ENCODE data around the gene FGD6. TPM values are rescaled to one million over a fixed set of nuclear protein-coding genes. Genes with fewer than 3 reads are reported as not detected.

The FGD6 gene
- total RNA-seq, 2 experiments from 2014 or later, result 1.5 TPM

DNA sequence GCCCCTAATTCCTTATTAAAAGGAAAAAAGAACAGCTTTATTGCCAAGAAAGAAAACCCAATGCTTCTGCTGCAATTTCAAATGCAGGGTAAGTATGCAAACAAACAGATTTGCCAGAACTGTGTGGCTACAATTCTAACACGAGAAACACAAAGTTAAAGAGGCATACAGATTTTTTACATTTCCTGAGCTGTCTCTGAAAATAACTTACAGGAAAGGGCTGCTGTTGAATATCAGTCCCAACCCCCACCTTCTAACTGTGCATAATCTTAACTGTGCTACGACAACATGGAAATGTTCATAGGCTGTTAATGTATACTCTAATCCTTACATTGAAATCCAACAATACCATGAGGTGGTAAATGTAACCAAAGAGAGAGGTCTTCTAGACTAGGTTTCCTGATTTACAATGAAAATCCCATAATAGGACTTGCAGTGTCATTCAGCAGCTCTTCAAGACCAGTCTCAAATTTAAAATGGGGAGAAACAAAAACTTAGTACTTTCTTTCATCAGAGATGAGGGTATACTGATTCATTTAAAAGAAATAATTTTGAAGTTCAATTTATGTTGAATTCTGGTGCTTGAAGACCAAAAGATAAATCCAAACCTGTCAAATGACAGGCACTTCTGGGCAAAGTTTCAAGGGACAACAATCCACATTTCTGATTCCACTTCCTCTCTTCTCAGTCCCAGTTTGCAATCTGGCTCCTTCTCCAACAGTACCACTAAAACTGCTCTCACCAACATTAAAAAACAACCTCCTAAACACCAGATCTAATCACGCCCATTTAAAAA, 14.4 kb downstream of the FGD6 start:
- intact Hi-C loops (cut with DNase I, micrococcal nuclease), result no loop called here

DNA sequence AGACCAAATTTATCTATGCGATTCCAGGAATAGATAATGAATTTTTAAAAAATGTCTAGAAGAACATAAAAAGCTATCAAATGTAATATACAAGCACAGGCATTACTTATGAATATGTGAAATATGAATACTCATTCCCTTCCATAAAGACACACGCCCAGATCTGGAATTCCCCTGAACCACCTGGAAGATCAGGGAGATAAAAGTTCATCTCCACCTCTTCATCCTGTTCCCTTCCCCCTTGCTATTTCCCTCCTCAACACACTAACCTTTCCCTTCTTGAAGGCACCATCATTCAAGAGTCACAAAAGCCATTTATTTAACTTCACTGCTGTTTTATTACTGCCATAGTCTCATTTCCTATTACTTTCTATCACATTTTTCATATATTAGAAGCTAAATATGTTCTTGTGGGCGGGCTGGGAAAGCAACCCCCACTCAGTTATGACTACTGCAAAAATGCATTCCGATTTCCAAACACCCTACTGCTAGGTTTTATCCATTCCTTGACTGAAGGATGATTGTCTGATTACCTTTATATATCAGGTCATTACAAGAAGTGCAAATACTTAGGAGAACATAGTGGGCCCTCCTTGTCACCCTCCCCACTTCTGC, 16.1 kb downstream of the FGD6 start:
- TF ChIP-seq, protein P1, sequence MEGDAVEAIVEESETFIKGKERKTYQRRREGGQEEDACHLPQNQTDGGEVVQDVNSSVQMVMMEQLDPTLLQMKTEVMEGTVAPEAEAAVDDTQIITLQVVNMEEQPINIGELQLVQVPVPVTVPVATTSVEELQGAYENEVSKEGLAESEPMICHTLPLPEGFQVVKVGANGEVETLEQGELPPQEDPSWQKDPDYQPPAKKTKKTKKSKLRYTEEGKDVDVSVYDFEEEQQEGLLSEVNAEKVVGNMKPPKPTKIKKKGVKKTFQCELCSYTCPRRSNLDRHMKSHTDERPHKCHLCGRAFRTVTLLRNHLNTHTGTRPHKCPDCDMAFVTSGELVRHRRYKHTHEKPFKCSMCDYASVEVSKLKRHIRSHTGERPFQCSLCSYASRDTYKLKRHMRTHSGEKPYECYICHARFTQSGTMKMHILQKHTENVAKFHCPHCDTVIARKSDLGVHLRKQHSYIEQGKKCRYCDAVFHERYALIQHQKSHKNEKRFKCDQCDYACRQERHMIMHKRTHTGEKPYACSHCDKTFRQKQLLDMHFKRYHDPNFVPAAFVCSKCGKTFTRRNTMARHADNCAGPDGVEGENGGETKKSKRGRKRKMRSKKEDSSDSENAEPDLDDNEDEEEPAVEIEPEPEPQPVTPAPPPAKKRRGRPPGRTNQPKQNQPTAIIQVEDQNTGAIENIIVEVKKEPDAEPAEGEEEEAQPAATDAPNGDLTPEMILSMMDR (IDR thresholded peaks at IDR 0.05), result no peak

More for the DNA sequence above, 14.4 kb downstream of the FGD6 start:
- H3K27me3 ChIP-seq (ENCODE audit: control insufficient read depth in 1 of 2, insufficient read depth in 2 of 2, low read length in 2 of 2), result no peaks in the 10 kb centered on the region
- ChIA-PET POLR2A (no interaction called here), CTCF (no interaction called here)
- no peak for ATAC-seq (ENCODE audit: poor library complexity)
- TF ChIP-seq, protein P1 (IDR thresholded peaks at IDR 0.05), result no peak
- Mint-ChIP-seq H3K4me3 (no peak overlapping the region), H3K27me3 (no peaks in the 10 kb centered on the region), H3K36me3 (ENCODE audit: low read depth) (no peaks in the 10 kb centered on the region), H3K9me3 (no peaks in the 10 kb centered on the region), H3K27ac (no peak overlapping the region), H3K4me1 (ENCODE audit: low read depth) (peaks cover 18% of the 10 kb centered on the region)
- no peak overlapping the region for H3K4me3 ChIP-seq (ENCODE audit: low read length)
- no peaks in the 10 kb centered on the region for H3K4me1 ChIP-seq (ENCODE audit: insufficient read depth, low read length)
- H3K9me3 ChIP-seq (ENCODE audit: control insufficient read depth in 1 of 2, insufficient read depth in 1 of 2, low read length in 2 of 2), result no peaks in the 10 kb centered on the region
- no peak overlapping the region for H3K27ac ChIP-seq (ENCODE audit: low read depth in 1 of 2, low read length in 2 of 2)
- H3K36me3 ChIP-seq (ENCODE audit: insufficient read depth, low read length), result no peaks in the 10 kb centered on the region
- DNase-seq, result no peak

DNA sequence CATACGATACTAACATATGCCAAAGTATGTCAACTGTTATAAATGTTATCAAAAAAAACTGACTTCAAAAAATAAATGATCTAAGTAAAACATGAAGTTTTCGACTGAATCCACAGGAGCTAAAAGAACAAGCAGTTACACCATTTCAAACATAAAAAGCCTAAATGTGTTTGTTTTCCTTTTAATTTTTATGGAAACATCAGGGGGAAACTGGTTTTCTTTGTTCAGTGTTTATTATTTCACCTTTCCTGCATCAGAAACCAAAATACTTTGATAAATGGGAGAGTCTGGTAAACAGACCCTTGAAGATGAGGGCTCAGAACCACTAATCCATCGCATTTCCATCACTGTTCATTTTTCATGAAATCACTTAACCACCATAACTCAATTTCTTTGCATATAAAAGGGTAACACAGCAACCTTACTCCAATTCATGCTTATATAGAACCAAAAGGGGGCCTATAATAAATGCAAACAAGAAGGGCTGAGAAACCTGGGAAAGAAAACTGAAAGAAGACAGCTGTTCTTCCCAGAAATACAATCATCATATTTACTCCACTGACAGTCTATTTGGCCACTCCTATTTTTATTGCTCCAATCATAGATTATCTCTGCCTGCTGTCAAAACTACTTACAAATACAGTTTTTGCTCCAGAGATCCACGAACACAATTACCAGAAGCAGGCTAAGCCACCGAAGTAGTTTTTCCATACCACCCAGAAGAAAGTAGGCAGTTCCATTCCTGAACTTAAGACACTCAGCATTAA, 17.0 kb downstream of the FGD6 start:
- no peak overlapping the region for H3K4me3 Mint-ChIP-seq
- H3K4me3 ChIP-seq (ENCODE audit: low read length), result no peak overlapping the region
- no peak overlapping the region for H3K27ac ChIP-seq (ENCODE audit: low read depth in 1 of 2, low read length in 2 of 2)
- no peaks in the 10 kb centered on the region for H3K9me3 ChIP-seq (ENCODE audit: control insufficient read depth in 1 of 2, insufficient read depth in 1 of 2, low read length in 2 of 2)
- H3K4me1 Mint-ChIP-seq (ENCODE audit: low read depth), result peaks cover 14% of the 10 kb centered on the region
- no peak overlapping the region for H3K27ac Mint-ChIP-seq
- H3K9me3 Mint-ChIP-seq, result no peaks in the 10 kb centered on the region
- H3K27me3 Mint-ChIP-seq, result no peaks in the 10 kb centered on the region
- POLR2A ChIA-PET, result no interaction called here
- ATAC-seq (ENCODE audit: poor library complexity) (no peak), DNase-seq (no peak)
- H3K36me3 ChIP-seq (ENCODE audit: insufficient read depth, low read length), result no peaks in the 10 kb centered on the region
- intact Hi-C loops (cut with DNase I, micrococcal nuclease), result no loop called here
- H3K36me3 Mint-ChIP-seq (ENCODE audit: low read depth), result no peaks in the 10 kb centered on the region
- TF ChIP-seq, protein P1 (IDR thresholded peaks at IDR 0.05), result no peak
- CTCF ChIA-PET, result interaction anchor here (0.6 to 0.9 kb wide), 3 partner anchors 11 to 798 kb away, joined by 3 read pairs; partner anchors contain the start of gene VEZT
- H3K4me1 ChIP-seq (ENCODE audit: insufficient read depth, low read length), result no peaks in the 10 kb centered on the region
- H3K27me3 ChIP-seq (ENCODE audit: control insufficient read depth in 1 of 2, insufficient read depth in 2 of 2, low read length in 2 of 2), result no peaks in the 10 kb centered on the region

More for the DNA sequence above, 16.1 kb downstream of the FGD6 start:
- H3K4me1 ChIP-seq (ENCODE audit: insufficient read depth, low read length), result no peaks in the 10 kb centered on the region
- H3K9me3 ChIP-seq (ENCODE audit: control insufficient read depth in 1 of 2, insufficient read depth in 1 of 2, low read length in 2 of 2), result no peaks in the 10 kb centered on the region
- no peaks in the 10 kb centered on the region for H3K9me3 Mint-ChIP-seq
- ChIA-PET POLR2A (interaction anchor here (1.5 kb wide), 1 partner anchor 17 kb away, joined by 3 read pairs; the partner anchor contains the start of genes FGD6 and VEZT), CTCF (no interaction called here)
- no peaks in the 10 kb centered on the region for H3K36me3 Mint-ChIP-seq (ENCODE audit: low read depth)
- H3K4me3 Mint-ChIP-seq, result no peak overlapping the region
- H3K4me1 Mint-ChIP-seq (ENCODE audit: low read depth), result peaks cover 18% of the 10 kb centered on the region
- no peaks in the 10 kb centered on the region for H3K36me3 ChIP-seq (ENCODE audit: insufficient read depth, low read length)
- H3K27me3 ChIP-seq (ENCODE audit: control insufficient read depth in 1 of 2, insufficient read depth in 2 of 2, low read length in 2 of 2), result no peaks in the 10 kb centered on the region
- intact Hi-C loops (cut with DNase I, micrococcal nuclease), result no loop called here
- H3K4me3 ChIP-seq (ENCODE audit: low read length), result no peak overlapping the region
- DNase-seq, result no peak
- no peaks in the 10 kb centered on the region for H3K27me3 Mint-ChIP-seq
- no peak for ATAC-seq (ENCODE audit: poor library complexity)
- H3K27ac Mint-ChIP-seq, result no peak overlapping the region
- H3K27ac ChIP-seq (ENCODE audit: low read depth in 1 of 2, low read length in 2 of 2), result no peak overlapping the region
